Mucosa of descending colon (tissue), 3 donors: ENCODE data around the gene LRP1-AS. TPM values are rescaled to one million over a fixed set of nuclear protein-coding genes. Genes with fewer than 3 reads are reported as not detected.

Experiments
- ATAC-seq: fragments of 200-7000 bp; cut with Tn5 transposase; one replicate; pipeline ENCODE4 v1.9.1; 2020; ENCODE audit warnings: mild to moderate bottlenecking, moderate library complexity
- DNase-seq, 3 donors: peaks; one replicate each; pipeline ENCODE4 v3.0.0-alpha.2; 2020
- H3K36me3 ChIP-seq: fragments of 200-600 bp; one replicate; pipeline ENCODE4 v1.8.0; 2021; ENCODE audit warnings: low read depth, mild to moderate bottlenecking
- H3K4me1 ChIP-seq: fragments of 200-600 bp; one replicate; pipeline ENCODE4 v1.8.0; 2021; ENCODE audit warnings: low read depth, mild to moderate bottlenecking
- H3K4me3 ChIP-seq: fragments of 200-600 bp; one replicate; pipeline ENCODE4 v1.8.0; 2021; ENCODE audit warnings: mild to moderate bottlenecking
- H3K9me3 ChIP-seq: fragments of 200-600 bp; one replicate; pipeline ENCODE4 v1.8.0; 2021; ENCODE audit warnings: mild to moderate bottlenecking
- CTCF ChIP-seq: fragments of 200-600 bp; IDR thresholded peaks from one replicate; pipeline ENCODE4 v1.8.0; 2022; ENCODE audit warnings: antibody characterized with exemption, mild to moderate bottlenecking
- intact Hi-C, 2 donors: fragments of 100-400 bp; cut with DNase I in 1 of 2; cut with micrococcal nuclease in 1 of 2; formaldehyde crosslinking; loops; one replicate each; pipeline versions ENCODE4 v1.11.0 to v1.11.1; 2022; cut with DNase I, micrococcal nuclease
- total RNA-seq, 3 donors: library from RNA; stranded (reverse); fragmentation: NEBNext Ultra II Directional in 2 of 3; extraction: Animal tissue kit (Norgen Biotek cat#: 25700) in 2 of 3; gene quantifications; one replicate each; pipeline versions ENCODE4 v1.2.1 to v1.2.4, GENCODE V29; 2021 to 2023
- donor health status: DM: no; HTN: no; CAD: no; lungs with moderate emphysema.
- donor health status: DM: no; HTN: no; CAD: no.
- donor health status: DM: no; HTN: yes; CAD: no.

LRP1-AS gene
- total RNA-seq, 3 donors from 2014 or later = not detected

- intact Hi-C loops = no loop called here
- Histone ChIP-seq H3K4me3 (no peak overlapping the region), H3K9me3 (no peaks in the 10 kb centered on the region), H3K36me3 (no peaks in the 10 kb centered on the region), H3K4me1 (peaks cover 34% of the 10 kb centered on the region)
- no peak for DNase-seq
- no peak for TF ChIP-seq CTCF
- no peak for ATAC-seq
Observed at GRCh38 chr12:57143454-57143853, 4.0 kb downstream of the LRP1-AS start.

DNA sequence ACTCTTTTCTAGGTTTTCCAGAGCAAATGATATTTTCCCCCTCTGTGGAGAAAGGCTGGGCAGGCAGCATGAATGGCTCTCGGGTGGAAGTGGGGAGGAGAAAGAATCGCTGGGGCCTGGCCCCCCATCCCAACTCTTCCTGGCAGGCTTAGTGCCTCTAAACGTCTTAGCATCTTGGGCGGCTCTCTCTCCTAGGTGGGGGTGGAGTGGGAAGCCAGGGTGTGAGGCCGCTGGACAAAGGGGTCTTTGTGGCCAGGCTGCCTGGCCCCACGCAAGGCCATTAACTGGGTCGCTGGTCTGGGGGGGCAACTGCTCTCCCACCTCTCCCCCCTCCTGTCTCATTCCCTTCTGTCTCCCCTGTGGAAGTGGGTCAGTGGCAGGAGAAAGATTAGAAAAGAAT, 4.7 kb downstream of the LRP1-AS start:
- intact Hi-C loops = no loop called here
- TF ChIP-seq CTCF = no peak
- DNase-seq (no peak), ATAC-seq (no peak)
- H3K36me3 ChIP-seq = no peaks in the 10 kb centered on the region
- H3K9me3 ChIP-seq = no peaks in the 10 kb centered on the region
- H3K4me3 ChIP-seq = no peak overlapping the region
- H3K4me1 ChIP-seq = peaks cover 34% of the 10 kb centered on the region

GRCh38 chr12:57142121-57142520, 5.3 kb downstream of the LRP1-AS start:
- Histone ChIP-seq H3K36me3 (no peaks in the 10 kb centered on the region), H3K4me1 (peaks cover 32% of the 10 kb centered on the region), H3K4me3 (no peak overlapping the region), H3K9me3 (no peaks in the 10 kb centered on the region)
- intact Hi-C loops = no loop called here
- no peak for DNase-seq
- ATAC-seq = no peak
- TF ChIP-seq CTCF = no peak

GRCh38 chr12:57141249-57141648, 6.2 kb downstream of the LRP1-AS start:
- Histone ChIP-seq H3K4me1 (peaks cover 25% of the 10 kb centered on the region), H3K36me3 (no peaks in the 10 kb centered on the region), H3K9me3 (no peaks in the 10 kb centered on the region), H3K4me3 (no peak overlapping the region)
- no peak for TF ChIP-seq CTCF
- DNase-seq (no peak), ATAC-seq (no peak)
- intact Hi-C loops = no loop called here

DNA sequence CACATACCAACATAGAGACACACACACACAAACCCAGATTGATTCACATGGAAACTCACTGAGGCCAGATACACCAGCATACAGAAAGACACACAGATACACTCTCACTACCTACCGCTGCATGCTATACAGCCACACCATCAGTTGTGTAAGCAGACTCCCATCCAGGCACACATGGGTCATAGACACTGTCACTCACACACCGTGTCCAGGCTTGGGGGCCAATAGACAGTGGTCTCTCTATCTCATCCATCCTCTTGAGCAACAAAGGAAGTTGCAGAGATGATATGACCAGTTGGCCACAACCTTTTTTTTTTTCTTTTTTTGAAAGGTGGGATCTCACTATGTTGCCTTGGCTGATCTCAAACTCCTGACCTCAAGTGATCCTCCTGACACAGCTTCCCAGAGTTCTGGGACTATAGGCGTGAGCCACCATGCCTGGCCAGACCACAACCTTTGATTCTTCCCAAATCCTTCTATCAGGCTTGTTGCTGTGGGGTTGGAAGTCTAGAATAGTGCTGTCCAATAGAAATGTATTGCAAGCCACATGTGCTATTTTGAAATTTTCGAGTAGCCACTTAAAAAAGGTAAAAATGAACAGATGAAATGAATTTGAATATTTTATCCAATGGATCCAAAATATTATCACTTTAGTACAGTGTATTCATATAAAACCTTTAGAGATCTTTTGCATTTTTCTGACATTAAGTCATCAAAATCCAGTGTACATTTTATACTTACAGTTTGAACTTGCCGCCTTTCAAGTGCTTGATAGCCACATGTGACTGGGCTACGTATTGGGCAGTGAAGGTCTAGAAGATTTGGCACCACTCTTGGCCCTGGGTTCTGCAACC, 7.4 kb downstream of the LRP1-AS start:
- Histone ChIP-seq H3K4me3 (no peak overlapping the region), H3K4me1 (peaks cover 20% of the 10 kb centered on the region), H3K36me3 (no peaks in the 10 kb centered on the region), H3K9me3 (no peaks in the 10 kb centered on the region)
- TF ChIP-seq CTCF = no peak
- intact Hi-C loops = no loop called here
- ATAC-seq (no peak), DNase-seq (no peak)
